HepG2 (cell line): ENCODE data around the gene SUN5. TPM values are rescaled to one million over a fixed set of nuclear protein-coding genes. Genes with fewer than 3 reads are reported as not detected.

ENCODE experiments used
- ATAC-seq: fragments of 200-7000 bp; cut with Tn5 transposase; 3 replicates; pipeline ENCODE4 v1.9.1; 2020; ENCODE audit warnings: mild to moderate bottlenecking, moderate library complexity
- BruUV-seq: library from RNA; stranded (reverse); fragments of 400-500 nt; replicated peaks from 2 replicates; lab custom pipeline; 2021; lab: Mats Ljungman, UMichigan
- CTCF ChIA-PET: fragments of 300-600 bp; formaldehyde crosslinking; extraction: SDS; loops from one replicate; lab custom pipeline; 2021; ENCODE audit warnings: low total read pairs, inconsistent platforms, low intra/inter-chr PET ratio; lab: Yijun Ruan, JAX
- POLR2A ChIA-PET: fragments of 350-600 bp; sonication (Branson Sonifier 250); formaldehyde crosslinking; loops from one replicate; lab custom pipeline; 2020; ENCODE audit warnings: antibody characterized with exemption, inconsistent platforms; lab: Yijun Ruan, JAX
- DNase-seq: peaks from one replicate; pipeline ENCODE4 v3.0.0-alpha.2; 2015; ENCODE audit warnings: low spot score
- FAIRE-seq: peaks from 3 replicates; lab custom pipeline; 2011; peaks lifted over from hg19 to GRCh38; lab: Jason Lieb, UNC
- H2AFZ ChIP-seq: one replicate; pipeline ENCODE4 v1.6.1; 2011; ENCODE audit warnings: low read length, inconsistent platforms
- H3K27ac ChIP-seq: fragments of 300-600 bp; 3 replicates; pipeline ENCODE4 v1.8.0; 2011; ENCODE audit warnings: mixed run types, mild to moderate bottlenecking, mixed read lengths, low read length, inconsistent platforms; ENCODE audit not compliant: insufficient read depth; ENCODE audit errors: extremely low read length
- H3K27me3 ChIP-seq, 2 experiments: fragments of 200-600 bp in 1 of 2; 2 replicates in 1 of 2; 3 replicates in 1 of 2; pipeline versions ENCODE4 v1.6.0 to v1.8.0; 2011; ENCODE audit warnings: low read length in 2 of 2, mild to moderate bottlenecking in 2 of 2, moderate library complexity in 2 of 2, inconsistent platforms in 1 of 2; ENCODE audit not compliant: insufficient read depth in 2 of 2, control insufficient read depth in 1 of 2
- H3K36me3 ChIP-seq, 2 experiments: fragments of 200-600 bp in 1 of 2; replicated peaks in 1 of 2; 2 replicates in 1 of 2; 3 replicates in 1 of 2; pipeline versions ENCODE4 v1.5.1 to v1.8.0; 2011; ENCODE audit warnings: low read length in 2 of 2, inconsistent platforms in 1 of 2; ENCODE audit not compliant: insufficient read depth in 2 of 2, control insufficient read depth in 1 of 2
- H3K4me1 ChIP-seq: 2 replicates; pipeline ENCODE4 v1.5.1; 2012; ENCODE audit warnings: low read length, inconsistent platforms; ENCODE audit not compliant: insufficient read depth
- H3K4me2 ChIP-seq: 2 replicates; pipeline ENCODE4 v1.6.0; 2011; ENCODE audit warnings: low read depth, low read length, inconsistent platforms
- H3K4me3 ChIP-seq, 3 experiments: fragments of 200-600 bp in 1 of 3; sonication (generic), shearing (Covaris generic) in 1 of 3; replicated peaks in 1 of 3; 2 replicates each; pipeline ENCODE4 v1.5.1; 2011 to 2016; ENCODE audit warnings: low read length in 3 of 3, inconsistent platforms in 2 of 3, low read depth in 2 of 3, mild to moderate bottlenecking in 2 of 3, control low read depth in 1 of 3, mixed read lengths in 1 of 3; ENCODE audit not compliant: insufficient read depth in 1 of 3
- H3K79me2 ChIP-seq: one replicate; pipeline ENCODE4 v1.6.1; 2011; ENCODE audit warnings: low read length, inconsistent platforms; ENCODE audit not compliant: insufficient read depth
- H3K9ac ChIP-seq: 2 replicates; pipeline ENCODE4 v1.6.0; 2011; ENCODE audit warnings: mild to moderate bottlenecking, low read depth, low read length, inconsistent platforms; ENCODE audit not compliant: insufficient read depth
- H3K9me3 ChIP-seq: 2 replicates; pipeline ENCODE4 v1.5.1; 2012; ENCODE audit warnings: mild to moderate bottlenecking, low read length
- H4K20me1 ChIP-seq: 2 replicates; pipeline ENCODE4 v1.6.0; 2011; ENCODE audit warnings: inconsistent platforms, mild to moderate bottlenecking, low read length, moderate library complexity; ENCODE audit not compliant: insufficient read depth
- MBD4 ChIP-seq: IDR thresholded peaks from 2 replicates; pipeline ENCODE4 v1.6.1; 2012; ENCODE audit warnings: low read length, inconsistent platforms, borderline replicate concordance
- PHF8 ChIP-seq: sonication (generic); formaldehyde crosslinking; IDR thresholded peaks from 2 replicates; pipeline ENCODE4 v1.5.0; 2020; ENCODE audit warnings: missing genetic modification reagents
- POLR2G ChIP-seq: fragments of 200-400 bp; formaldehyde crosslinking; IDR thresholded peaks from 2 replicates; pipeline ENCODE4 v1.6.1; 2018; ENCODE audit warnings: mild to moderate bottlenecking, low read depth, low read length, moderate library complexity
- SIN3A ChIP-seq: IDR thresholded peaks from 2 replicates; pipeline ENCODE4 v1.6.1; 2011; ENCODE audit warnings: low read depth, mild to moderate bottlenecking, control low read depth, low read length, borderline replicate concordance
- ZNF737 ChIP-seq: sonication (generic); formaldehyde crosslinking; IDR thresholded peaks from 2 replicates; pipeline ENCODE4 v1.5.0; 2020; ENCODE audit warnings: missing genetic modification reagents, mild to moderate bottlenecking, borderline replicate concordance
- ZSCAN12 ChIP-seq: sonication (generic); formaldehyde crosslinking; IDR thresholded peaks from 2 replicates; pipeline ENCODE4 v1.9.0; 2021; ENCODE audit warnings: mild to moderate bottlenecking, missing genetic modification reagents
- ZUFSP ChIP-seq: sonication (generic); formaldehyde crosslinking; IDR thresholded peaks from 2 replicates; pipeline ENCODE4 v1.9.0; 2021; ENCODE audit warnings: missing genetic modification reagents, mild to moderate bottlenecking, borderline replicate concordance
- WGBS: methylation state at CpG from one replicate; pipeline ENCODE4 v1.1.6; 2017; ENCODE audit warnings: low lambda C conversion rate; 5-methylcytosine and 5-hydroxymethylcytosine counted together
- in situ Hi-C: cut with HindIII; loops from 2 replicates; pipeline ENCODE4 v1.10.0; 2017; ENCODE audit warnings: low pct_unique_long_range_greater_than_20kb; ENCODE audit not compliant: extremely low pct_ligation_motif_present
- intact Hi-C: fragments of 100-400 bp; cut with micrococcal nuclease; formaldehyde crosslinking; loops from one replicate; pipeline ENCODE4 v1.10.0; 2022; ENCODE audit not compliant: unreplicated experiment
- polyA plus RNA-seq, 8 experiments: library from polyadenylated mRNA; depleted of rRNA in 3 of 8; stranded (reverse) in 7 of 8; unstranded in 1 of 8; fragments of >200 nt; fragmentation: Illumina TruSeq in 4 of 8; extraction: Trizol in 4 of 8; gene quantifications; 2 replicates each; pipeline versions ENCODE4 v1.2.1 to v1.2.3, GENCODE V29; 2011 to 2016; ENCODE audit warnings: low read depth in 4 of 8, missing spikeins in 1 of 8, mixed read lengths in 1 of 8; ENCODE audit not compliant: insufficient read depth in 1 of 8
- total RNA-seq, 5 experiments: library from RNA; depleted of rRNA; stranded (reverse); fragments of >200 nt; fragmentation: Illumina TruSeq; extraction: Trizol; gene quantifications; 2 replicates each; pipeline ENCODE4 v1.2.3, GENCODE V29; 2016; ENCODE audit warnings: low read depth in 1 of 5
- TF ChIP-seq, protein P1 (sequence below): sonication (generic); formaldehyde crosslinking; IDR thresholded peaks from 2 replicates; pipeline ENCODE4 v1.9.0; 2022; ENCODE audit warnings: missing genetic modification reagents, mild to moderate bottlenecking, borderline replicate concordance
- TF ChIP-seq, protein P2 (sequence below): sonication (generic); formaldehyde crosslinking; IDR thresholded peaks from 2 replicates; pipeline ENCODE4 v1.5.0; 2020; ENCODE audit warnings: mild to moderate bottlenecking, missing genetic modification reagents

Gene SUN5
- total and polyA plus RNA-seq, 2 of the 13 experiments (the other 11 are each of a cell fraction or from before 2014, with no cell fraction given): not detected

DNA sequence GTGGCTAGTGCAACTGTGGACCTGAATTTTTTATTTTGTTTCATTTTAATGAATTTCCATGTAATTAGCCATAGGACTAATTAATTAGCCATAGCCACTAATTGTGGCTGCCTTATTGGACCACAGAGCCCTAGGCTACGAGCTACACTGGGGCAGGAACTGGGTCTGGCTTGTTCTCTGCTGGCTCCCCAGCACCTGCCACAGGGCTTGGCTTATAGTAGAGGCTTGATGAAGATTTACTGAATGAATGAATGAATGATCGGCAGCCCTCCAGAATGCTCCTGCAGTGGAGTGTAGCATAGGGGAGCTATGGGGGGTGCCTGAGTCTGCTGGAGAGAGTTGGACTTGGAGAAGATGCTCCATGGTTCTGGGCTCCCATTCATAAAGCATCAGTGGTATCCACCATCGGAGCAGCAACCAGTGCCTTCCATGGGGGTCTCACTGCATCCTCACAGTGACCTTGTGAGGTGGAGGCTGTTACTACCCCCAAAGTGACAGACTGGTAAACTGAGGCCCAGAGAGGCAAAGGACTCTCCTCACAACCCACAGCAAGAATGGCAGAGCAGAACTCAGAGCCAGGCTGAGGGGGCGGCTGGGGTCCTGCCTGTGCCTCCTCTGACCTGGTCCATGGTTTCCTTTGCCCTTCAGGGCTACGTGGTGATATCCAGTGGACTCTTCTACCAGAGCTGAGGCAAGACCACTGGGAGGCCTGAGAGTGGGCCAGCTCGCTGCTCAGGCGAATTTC is 18.6 kb upstream of the SUN5 start (continued):
- TF ChIP-seq, protein P1, sequence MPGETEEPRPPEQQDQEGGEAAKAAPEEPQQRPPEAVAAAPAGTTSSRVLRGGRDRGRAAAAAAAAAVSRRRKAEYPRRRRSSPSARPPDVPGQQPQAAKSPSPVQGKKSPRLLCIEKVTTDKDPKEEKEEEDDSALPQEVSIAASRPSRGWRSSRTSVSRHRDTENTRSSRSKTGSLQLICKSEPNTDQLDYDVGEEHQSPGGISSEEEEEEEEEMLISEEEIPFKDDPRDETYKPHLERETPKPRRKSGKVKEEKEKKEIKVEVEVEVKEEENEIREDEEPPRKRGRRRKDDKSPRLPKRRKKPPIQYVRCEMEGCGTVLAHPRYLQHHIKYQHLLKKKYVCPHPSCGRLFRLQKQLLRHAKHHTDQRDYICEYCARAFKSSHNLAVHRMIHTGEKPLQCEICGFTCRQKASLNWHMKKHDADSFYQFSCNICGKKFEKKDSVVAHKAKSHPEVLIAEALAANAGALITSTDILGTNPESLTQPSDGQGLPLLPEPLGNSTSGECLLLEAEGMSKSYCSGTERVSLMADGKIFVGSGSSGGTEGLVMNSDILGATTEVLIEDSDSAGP: peak; percentile 50; the same call in 1 of the 2 replicates
- TF ChIP-seq, protein P2, sequence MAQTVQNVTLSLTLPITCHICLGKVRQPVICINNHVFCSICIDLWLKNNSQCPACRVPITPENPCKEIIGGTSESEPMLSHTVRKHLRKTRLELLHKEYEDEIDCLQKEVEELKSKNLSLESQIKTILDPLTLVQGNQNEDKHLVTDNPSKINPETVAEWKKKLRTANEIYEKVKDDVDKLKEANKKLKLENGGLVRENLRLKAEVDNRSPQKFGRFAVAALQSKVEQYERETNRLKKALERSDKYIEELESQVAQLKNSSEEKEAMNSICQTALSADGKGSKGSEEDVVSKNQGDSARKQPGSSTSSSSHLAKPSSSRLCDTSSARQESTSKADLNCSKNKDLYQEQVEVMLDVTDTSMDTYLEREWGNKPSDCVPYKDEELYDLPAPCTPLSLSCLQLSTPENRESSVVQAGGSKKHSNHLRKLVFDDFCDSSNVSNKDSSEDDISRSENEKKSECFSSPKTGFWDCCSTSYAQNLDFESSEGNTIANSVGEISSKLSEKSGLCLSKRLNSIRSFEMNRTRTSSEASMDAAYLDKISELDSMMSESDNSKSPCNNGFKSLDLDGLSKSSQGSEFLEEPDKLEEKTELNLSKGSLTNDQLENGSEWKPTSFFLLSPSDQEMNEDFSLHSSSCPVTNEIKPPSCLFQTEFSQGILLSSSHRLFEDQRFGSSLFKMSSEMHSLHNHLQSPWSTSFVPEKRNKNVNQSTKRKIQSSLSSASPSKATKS (CRISPR knock-in tag): no peak
- TF ChIP-seq ZUFSP (no peak), POLR2G (peak; percentile 65)

- Histone ChIP-seq H3K4me3 (no peak overlapping the region), H3K27me3 (no peaks in the 10 kb centered on the region), H3K36me3 (peaks cover 35 to 59% of the 10 kb centered on the region in 2 experiments), H3K79me2 (no peaks in the 10 kb centered on the region), H4K20me1 (peaks cover 36% of the 10 kb centered on the region; the same call in 1 of the 2 replicates), H3K4me2 (no peak overlapping the region), H3K27ac (no peak overlapping the region), H3K4me1 (peaks cover 16% of the 10 kb centered on the region), H3K9me3 (no peaks in the 10 kb centered on the region), H2AFZ (no peak overlapping the region), H3K9ac (no peak overlapping the region)
- ATAC-seq: no peak
- intact Hi-C loops (loop anchor here (2.0 kb wide), 1 partner anchor 13 kb away; no protein-coding TSS in a partner anchor), in situ Hi-C loops (no loop called here)
- WGBS: 90% methylated on average over 4 of the region's 4 CpGs
- CTCF ChIA-PET: interaction anchor here (0.6 kb wide), 1 partner anchor 95 kb away, joined by 3 read pairs; no protein-coding TSS in a partner anchor
- no peak for FAIRE-seq
- no TSS peak for BruUV-seq
- POLR2A ChIA-PET: no interaction called here
- no peak for DNase-seq
- TF ChIP-seq SIN3A (no peak), ZNF737 (CRISPR knock-in tag) (no peak), PHF8 (CRISPR knock-in tag) (no peak; the same call in 1 of the 2 replicates), POLR2G (0 out of 2 replicates have a peak, but pooled peaks have one; percentile 16), ZSCAN12 (no peak), MBD4 (no peak)
Measured at GRCh38 chr20:33022289-33022688, 18.1 kb upstream of the SUN5 start.
